ENCODE data around the gene PCDHGB2. TPM values are rescaled to one million over a fixed set of nuclear protein-coding genes. Genes with fewer than 3 reads are reported as not detected.
"Not testable (repeated sequence)": the region's sequence is repeated elsewhere in the genome, so short reads cannot be mapped to it uniquely, and the experiment has no call there.

Gene PCDHGB2
- total and polyA plus RNA-seq, 2 of the 4 experiments (the other 2 are of a cell fraction) = 2.6 to 3.0 TPM

DNA sequence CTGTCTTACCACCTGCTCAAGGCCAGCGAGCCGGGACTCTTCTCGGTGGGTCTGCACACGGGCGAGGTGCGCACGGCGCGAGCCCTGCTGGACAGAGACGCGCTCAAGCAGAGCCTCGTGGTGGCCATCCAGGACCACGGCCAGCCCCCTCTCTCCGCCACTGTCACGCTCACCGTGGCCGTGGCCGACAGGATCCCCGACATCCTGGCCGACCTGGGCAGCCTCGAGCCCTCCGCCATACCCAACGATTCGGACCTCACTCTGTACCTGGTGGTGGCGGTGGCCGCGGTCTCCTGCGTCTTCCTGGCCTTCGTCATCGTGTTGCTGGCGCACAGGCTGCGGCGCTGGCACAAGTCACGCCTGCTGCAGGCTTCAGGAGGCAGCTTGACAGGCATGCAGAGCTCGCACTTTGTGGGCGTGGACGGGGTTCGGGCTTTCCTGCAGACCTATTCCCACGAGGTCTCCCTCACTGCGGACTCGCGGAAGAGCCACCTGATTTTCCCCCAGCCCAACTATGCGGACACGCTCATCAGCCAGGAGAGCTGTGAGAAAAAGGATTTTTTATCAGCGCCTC is 18.9 kb upstream of the PCDHGB2 start:
- H3K4me3 ChIP-seq (ENCODE audit: insufficient read depth, low read depth, low read length); intact Hi-C loops (cut with micrococcal nuclease); H3K18ac ChIP-seq (ENCODE audit: low read depth, low read length); H3K79me1 ChIP-seq (ENCODE audit: low read depth in 1 of 2, low read length in 2 of 2); H2BK15ac ChIP-seq (ENCODE audit: low read depth, low read length); POLR2A ChIA-PET (ENCODE audit: unreplicated experiment); H4K20me1 ChIP-seq (ENCODE audit: insufficient read depth, low read length); H3K4me1 ChIP-seq (ENCODE audit: control insufficient read depth, insufficient read depth, low read length); H3K27me3 ChIP-seq (ENCODE audit: control insufficient read depth, insufficient read depth, low read length); H4K8ac ChIP-seq (ENCODE audit: low read depth in 2 of 2, low read length in 2 of 2); dilution Hi-C loops (cut with HindIII; ENCODE audit: low sequenced_read_pairs, unreplicated experiment); H2AFZ ChIP-seq (replicated peaks; ENCODE audit: low read length, poor library complexity); H3K36me3 ChIP-seq (ENCODE audit: control insufficient read depth, insufficient read depth, low read length); H3K23ac ChIP-seq (ENCODE audit: low read depth, low read length); H2BK120ac ChIP-seq (ENCODE audit: low read depth, low read length); H3K9me1 ChIP-seq (ENCODE audit: insufficient read depth, low read length); H3K4ac ChIP-seq (ENCODE audit: low read depth, low read length); H2AK9ac ChIP-seq (replicated peaks; ENCODE audit: low read depth, low read length, poor library complexity); H3K4me2 ChIP-seq (ENCODE audit: low read depth, low read length); BruUV-seq (replicated peaks); DNase-seq; CTCF ChIA-PET; H3K56ac ChIP-seq (ENCODE audit: extremely low read depth, insufficient read depth, low read length); H4K91ac ChIP-seq (ENCODE audit: insufficient read depth, low read depth, low read length); H4K5ac ChIP-seq (ENCODE audit: low read depth, low read length); H2AK5ac ChIP-seq (ENCODE audit: low read depth, low read length); in situ Hi-C loops (cut with MboI; ENCODE audit: low sequenced_read_pairs); H3K9ac ChIP-seq (ENCODE audit: low read depth, low read length); H2BK20ac ChIP-seq (ENCODE audit: low read depth, low read length); ATAC-seq (ENCODE audit: low read depth); H2BK5ac ChIP-seq (ENCODE audit: low read depth, low read length, poor library complexity, severe bottlenecking); H3K27ac ChIP-seq (ENCODE audit: insufficient read depth, low read length); H3K14ac ChIP-seq (replicated peaks; ENCODE audit: low read depth, low read length): not testable (repeated sequence)
- WGBS, 2 experiments (ENCODE audit: extremely low coverage in 2 of 2, insufficient read length in 1 of 2) = 73% methylated on average over 8 of the region's 45 CpGs; no CpG with 5 or more reads in 1 of the 2 experiments
- peaks cover 46% of the 10 kb centered on the region for H3K9me3 ChIP-seq (ENCODE audit: control insufficient read depth, insufficient read depth, low read length)

Measured in IMR-90 (cell line).